GM18502 (cell line): ENCODE measurements around the gene ACOX3.
"Not testable (repeated sequence)": the region's sequence is repeated elsewhere in the genome, so short reads cannot be mapped to it uniquely, and the experiment has no call there.

ENCODE experiments used
- ATAC-seq: cut with Tn5 transposase; IDR thresholded peaks from one replicate; pipeline ENCODE4 v1.9.1; 2021; ENCODE audit warnings: mild to moderate bottlenecking; ENCODE audit not compliant: unreplicated experiment, poor library complexity

The ACOX3 gene

GRCh38 chr4:8345053-8345945 is 95.2 kb downstream of the ACOX3 start:
- no peak for ATAC-seq

- ATAC-seq, result no peak
These were observed 96.1 kb downstream of the ACOX3 start for GRCh38 chr4:8344377-8344776.

GRCh38 chr4:8343967-8344331 is 96.6 kb downstream of the ACOX3 start:
- ATAC-seq, result no peak

- no peak for ATAC-seq
These were observed 97.1 kb downstream of the ACOX3 start for GRCh38 chr4:8343262-8343966.

- ATAC-seq, result no peak
These were observed 97.8 kb downstream of the ACOX3 start for GRCh38 chr4:8342651-8343261.

- no peak for ATAC-seq
These were observed 98.8 kb downstream of the ACOX3 start for GRCh38 chr4:8341691-8342090.

- ATAC-seq, result not testable (repeated sequence)
These were observed 99.2 kb downstream of the ACOX3 start for GRCh38 chr4:8341281-8341680.

GRCh38 chr4:8340781-8341241 is 99.7 kb downstream of the ACOX3 start:
- no peak for ATAC-seq

- no peak for ATAC-seq
These were observed 102.1 kb downstream of the ACOX3 start for GRCh38 chr4:8338351-8338961.

GRCh38 chr4:8336412-8337075 is 104.0 kb downstream of the ACOX3 start:
- ATAC-seq, result no peak

- no peak for ATAC-seq
These were observed 104.7 kb downstream of the ACOX3 start for GRCh38 chr4:8335848-8336247.

GRCh38 chr4:8334786-8335460 is 105.6 kb downstream of the ACOX3 start:
- ATAC-seq, result no peak

GRCh38 chr4:8333726-8334460 is 106.6 kb downstream of the ACOX3 start:
- ATAC-seq, result no peak

GRCh38 chr4:8332891-8333331 is 107.6 kb downstream of the ACOX3 start:
- ATAC-seq, result no peak

GRCh38 chr4:8332038-8332857 is 108.3 kb downstream of the ACOX3 start:
- no peak for ATAC-seq

- no peak for ATAC-seq
These were observed 109.0 kb downstream of the ACOX3 start for GRCh38 chr4:8331575-8331955.

GRCh38 chr4:8330821-8331574 is 109.5 kb downstream of the ACOX3 start:
- ATAC-seq, result no peak
